LNCaP clone FGC (cell line): ENCODE results near the gene MINK1.

Source experiments
- DNase-seq: peaks from one replicate; pipeline ENCODE4 v3.0.0-alpha.2; 2011; ENCODE audit warnings: low read depth
- H3K4me3 ChIP-seq: 2 replicates; pipeline ENCODE4 v1.5.1; 2011; ENCODE audit warnings: mild to moderate bottlenecking, low read depth, low read length, control low read depth
- CTCF ChIP-seq: IDR thresholded peaks from 2 replicates; pipeline ENCODE4 v1.5.1; 2012; ENCODE audit warnings: mild to moderate bottlenecking; ENCODE audit not compliant: control insufficient read depth, insufficient read depth; ENCODE audit errors: extremely low read depth

Gene MINK1

GRCh38 chr17:4806456-4806776, 26.7 kb upstream of the MINK1 start:
- DNase-seq = no peak
- H3K4me3 ChIP-seq = peak overlapping the region; percentile 56
- no peak for TF ChIP-seq CTCF

GRCh38 chr17:4806777-4807604, 26.1 kb upstream of the MINK1 start, which contains the start of gene PLD2:
Gene PLD2, plus strand, starts transcription at chr17:4807152. Its CDS starts 621 bp downstream, at chr17:4807773.
- DNase-seq = no peak
- TF ChIP-seq CTCF = no peak
- peak within 1 kb of the TSS; percentile 74 for H3K4me3 ChIP-seq

- no peak for DNase-seq
- H3K4me3 ChIP-seq = peak overlapping the region; percentile 74
- TF ChIP-seq CTCF = no peak
These were observed 25.3 kb upstream of the MINK1 start for GRCh38 chr17:4807605-4808377.

GRCh38 chr17:4808378-4808767, 24.8 kb upstream of the MINK1 start:
- no peak for TF ChIP-seq CTCF
- peak; percentile 56 for DNase-seq
- H3K4me3 ChIP-seq = peak overlapping the region; percentile 74

- no peak for DNase-seq
- TF ChIP-seq CTCF = no peak
- H3K4me3 ChIP-seq = no peak overlapping the region
These were observed 22.3 kb upstream of the MINK1 start for GRCh38 chr17:4810696-4811290.

GRCh38 chr17:4811471-4811870, 21.7 kb upstream of the MINK1 start:
- DNase-seq = no peak
- no peak overlapping the region for H3K4me3 ChIP-seq
- no peak for TF ChIP-seq CTCF
